NCI-H2196 treated with DMSO at 0.1 percent for 48 hours (cell line): ENCODE data around the gene NEU2.

Experiments used
- DNase-seq: peaks from one replicate; lab custom pipeline; 2025; ENCODE audit not compliant: unreplicated experiment; lab: John Stamatoyannopoulos, UW

NEU2 gene

GRCh38 chr2:233032551-233033320 lies at the start of gene NEU2:
Gene NEU2 (plus strand): TSS chr2:233032672. CDS start chr2:233032672, 0 bp downstream.
- no peak for DNase-seq

DNA sequence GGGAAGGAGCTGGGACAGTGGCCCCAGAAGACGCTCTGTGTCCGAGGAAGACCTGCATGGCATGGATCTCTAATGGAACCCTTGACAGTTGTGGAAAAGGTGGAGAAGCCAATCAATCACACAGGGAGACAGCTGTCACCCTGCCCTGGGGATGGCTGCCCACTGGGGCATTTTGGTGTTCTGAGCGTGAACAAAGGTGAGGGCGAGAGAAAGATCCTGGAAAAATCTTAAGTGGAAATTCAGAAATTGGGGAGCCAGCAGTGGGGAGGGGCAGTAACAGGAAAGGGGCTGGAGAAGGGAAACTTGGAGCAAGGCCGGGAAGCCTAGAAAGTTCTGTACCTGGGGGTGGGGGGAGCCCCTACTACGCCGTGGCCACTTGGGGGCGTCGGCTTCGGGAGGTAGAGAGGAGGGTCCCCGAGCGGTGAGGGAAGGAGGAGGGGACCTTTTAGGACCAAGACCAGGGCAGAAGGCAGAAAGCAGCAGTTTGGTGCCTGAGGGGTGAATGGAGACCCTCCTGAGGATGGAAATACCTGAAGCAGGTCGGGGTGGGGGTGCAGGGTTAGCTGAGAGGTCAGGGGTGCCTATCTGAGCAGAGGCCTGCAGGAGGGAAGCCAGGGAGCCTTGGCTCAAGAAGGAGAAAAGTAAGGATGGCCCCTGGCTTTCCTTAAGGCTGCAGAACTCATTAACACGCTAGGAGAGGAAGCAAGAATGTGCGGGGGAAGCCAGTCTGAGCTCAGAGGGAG lies 49.4 kb upstream of the NEU2 start:
- DNase-seq = no peak

DNA sequence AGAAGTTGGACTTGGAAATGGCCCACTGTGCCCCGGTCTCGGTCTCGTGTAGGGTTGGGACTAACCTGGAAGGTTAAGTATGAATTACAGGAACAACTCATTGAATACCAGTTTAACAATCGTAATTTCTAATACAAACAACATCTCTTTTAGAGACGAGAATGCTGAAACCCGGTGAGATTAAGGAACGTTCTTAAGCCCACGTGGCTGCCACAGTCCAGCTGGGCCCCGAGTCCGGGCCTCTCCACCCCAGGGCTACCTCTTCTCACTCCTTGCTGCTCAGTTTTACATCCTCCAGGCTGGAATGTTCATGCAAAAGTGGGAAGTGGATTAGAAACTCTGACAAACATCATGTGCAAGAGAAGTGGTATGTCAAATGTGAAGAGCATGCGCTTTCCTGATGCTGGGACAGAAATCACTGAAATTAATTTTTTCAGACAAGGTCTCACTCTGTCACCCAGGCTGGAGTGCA lies 48.8 kb upstream of the NEU2 start:
- DNase-seq = no peak

GRCh38 chr2:232984451-232985207 lies 47.8 kb upstream of the NEU2 start:
- DNase-seq = no peak

DNA sequence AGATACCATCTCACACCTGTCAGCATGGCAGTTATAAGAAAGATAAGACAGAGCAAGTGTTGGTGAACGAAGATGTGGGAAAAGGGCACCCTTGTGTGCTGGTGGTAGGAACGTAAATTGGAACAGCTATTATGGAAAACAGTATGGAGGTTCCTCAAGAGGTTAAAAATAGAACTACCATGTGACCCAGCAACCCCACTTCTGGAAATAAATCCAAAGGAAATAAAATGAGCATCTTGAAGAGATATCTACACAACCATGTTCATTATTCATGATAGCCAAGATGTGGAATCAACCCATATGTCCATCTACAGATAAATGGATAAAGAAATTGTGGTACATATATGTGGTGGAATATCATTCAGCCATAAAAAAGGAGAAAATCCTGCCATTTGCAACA lies 46.3 kb upstream of the NEU2 start:
- DNase-seq = no peak

DNA sequence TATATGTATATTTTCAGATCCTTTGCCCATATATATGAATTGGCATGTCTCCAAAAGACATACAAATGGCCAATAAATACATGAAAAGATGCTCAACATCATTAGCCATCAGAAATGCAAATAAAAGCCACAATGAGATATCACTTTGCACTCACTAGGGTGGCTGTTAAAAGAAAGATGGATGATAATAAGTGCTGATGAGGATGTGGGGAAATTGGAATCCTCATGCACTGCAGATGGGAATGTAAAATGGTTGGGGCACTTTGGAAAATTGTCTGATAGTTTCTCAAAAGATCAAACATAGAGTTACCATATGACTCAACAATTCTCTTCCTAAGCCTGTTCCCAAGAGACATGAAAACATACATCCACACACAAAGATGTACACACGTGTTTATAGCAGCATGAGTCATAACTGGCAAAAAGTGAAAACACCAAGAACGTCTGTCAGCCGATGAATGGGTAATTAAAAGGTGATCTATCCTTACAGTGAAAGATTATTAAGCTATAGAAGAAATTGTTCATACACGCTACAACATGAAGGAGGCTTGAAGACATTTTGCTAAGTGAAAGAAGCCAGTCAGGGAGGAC lies 39.1 kb upstream of the NEU2 start:
- DNase-seq = no peak

DNA sequence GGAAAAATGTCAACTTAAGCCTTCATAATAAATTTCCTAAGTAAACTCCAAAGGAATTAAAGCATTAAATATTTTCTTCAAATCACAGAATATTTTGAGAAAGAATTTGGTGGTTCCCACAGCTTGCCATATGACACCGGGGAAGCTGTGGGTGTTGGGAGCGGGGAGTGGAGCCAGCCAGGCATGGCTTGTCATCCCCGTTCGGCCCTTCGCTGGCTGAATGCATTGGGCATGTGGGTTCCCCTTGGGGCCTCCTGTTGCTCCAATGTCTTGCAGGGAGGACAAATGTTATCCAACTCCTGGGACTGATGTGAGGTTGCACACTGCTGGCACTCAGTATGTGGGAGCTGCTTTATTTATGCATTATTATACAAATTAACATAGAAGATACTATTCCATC lies 38.0 kb upstream of the NEU2 start:
- DNase-seq = no peak

DNA sequence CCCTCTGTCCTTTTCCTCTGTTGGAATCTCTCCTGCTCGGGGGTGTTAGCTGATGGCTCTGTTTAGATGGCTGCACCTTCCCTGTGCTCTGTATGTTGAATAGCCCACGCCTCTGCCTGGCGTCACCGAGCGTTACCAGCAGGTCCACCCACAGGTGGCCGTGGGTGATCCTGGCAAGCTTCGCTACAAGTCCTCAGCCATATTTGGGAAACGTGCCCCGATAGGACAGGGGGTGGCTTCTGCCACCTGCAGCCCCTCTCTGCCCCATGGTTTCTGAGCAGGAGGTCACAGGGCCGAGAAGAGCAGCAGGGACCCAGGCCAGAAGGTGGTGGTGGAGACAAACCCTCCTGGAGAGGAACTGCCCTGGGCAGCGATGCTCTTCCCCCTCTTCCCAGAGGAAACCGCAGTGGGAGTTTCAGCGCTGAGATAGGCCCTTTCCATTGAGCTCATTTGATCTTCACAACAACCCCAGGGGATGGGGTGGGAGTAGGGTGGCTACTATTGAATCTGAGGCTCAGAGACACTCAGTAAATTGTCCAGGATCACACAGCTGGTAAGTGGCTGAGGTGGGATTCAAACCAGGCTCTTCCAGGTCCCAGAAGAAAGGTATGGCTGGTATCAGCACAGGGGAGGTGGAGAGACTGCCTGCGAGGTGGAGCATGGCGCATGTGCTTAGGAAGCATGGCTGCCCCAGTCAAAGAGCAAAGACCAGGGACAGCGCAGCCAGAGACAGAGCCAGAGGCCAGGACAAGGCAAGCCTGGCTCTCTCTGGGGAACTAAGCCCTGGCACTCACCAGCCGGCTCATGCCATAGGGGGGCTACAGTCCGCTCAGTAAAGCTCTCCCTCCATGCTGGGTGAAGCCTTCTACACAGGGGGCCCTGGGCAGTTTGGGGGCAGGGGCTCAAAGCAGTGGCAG lies 34.5 kb upstream of the NEU2 start:
- DNase-seq = no peak

DNA sequence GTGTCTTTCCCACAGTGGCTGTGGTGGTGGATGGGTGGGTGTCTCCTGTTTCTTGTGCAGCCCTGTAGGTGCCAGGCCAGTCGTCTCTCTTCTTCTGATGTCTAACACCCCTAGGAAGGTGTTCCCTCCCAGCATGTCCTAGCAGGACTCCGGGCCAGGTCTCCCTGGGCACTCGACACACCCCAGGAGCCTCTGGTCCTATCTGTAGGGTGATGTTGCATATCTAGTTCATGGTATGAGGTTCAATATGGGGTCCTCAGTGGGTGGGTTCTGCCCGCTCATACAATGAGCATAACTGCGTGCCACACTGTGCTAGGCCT lies 33.8 kb upstream of the NEU2 start:
- DNase-seq = no peak

- no peak for DNase-seq
Observed at GRCh38 chr2:232999354-232999753, 33.1 kb upstream of the NEU2 start.

DNA sequence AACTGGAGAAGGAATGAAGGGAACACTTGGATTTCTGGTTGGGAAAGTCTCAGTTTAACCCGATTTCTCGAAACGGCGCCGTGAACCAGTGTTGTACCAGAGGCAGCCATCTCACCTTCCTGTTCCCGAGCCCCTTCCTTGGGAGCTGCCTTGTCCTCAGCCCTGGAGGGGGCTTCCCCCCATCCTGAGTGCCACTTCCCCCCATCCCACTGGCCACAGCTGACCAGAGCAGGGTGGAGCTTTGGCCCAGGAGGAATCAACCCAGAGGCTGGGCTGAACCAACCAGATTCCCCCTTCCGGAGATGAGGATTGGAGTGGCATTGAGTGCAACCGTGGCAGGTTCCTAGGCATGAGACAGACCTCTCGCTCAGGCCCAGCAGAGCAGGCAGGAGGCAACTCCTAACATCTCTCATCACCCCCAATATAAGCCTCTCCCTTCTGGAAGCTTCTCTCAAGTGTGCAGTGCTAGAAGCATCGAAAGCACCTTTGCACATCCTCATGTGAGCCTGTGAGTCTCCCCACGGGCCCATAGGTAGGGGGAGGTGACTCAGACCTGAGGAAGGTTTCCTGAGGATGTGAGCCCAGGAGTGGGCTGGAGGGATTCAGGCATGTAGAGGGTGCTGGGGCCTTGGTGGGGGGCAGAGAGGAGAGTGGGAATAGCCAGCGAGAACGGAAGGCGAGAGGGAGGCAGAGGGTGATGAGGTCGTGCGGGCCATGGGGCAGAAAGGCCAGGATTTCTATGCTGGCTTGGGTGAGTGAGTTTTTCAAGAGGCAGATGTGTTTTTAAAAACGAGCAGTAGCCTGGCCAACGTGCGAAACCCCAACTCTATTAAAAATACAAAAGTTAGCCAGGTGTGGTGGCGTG lies 31.4 kb upstream of the NEU2 start:
- no peak for DNase-seq

DNA sequence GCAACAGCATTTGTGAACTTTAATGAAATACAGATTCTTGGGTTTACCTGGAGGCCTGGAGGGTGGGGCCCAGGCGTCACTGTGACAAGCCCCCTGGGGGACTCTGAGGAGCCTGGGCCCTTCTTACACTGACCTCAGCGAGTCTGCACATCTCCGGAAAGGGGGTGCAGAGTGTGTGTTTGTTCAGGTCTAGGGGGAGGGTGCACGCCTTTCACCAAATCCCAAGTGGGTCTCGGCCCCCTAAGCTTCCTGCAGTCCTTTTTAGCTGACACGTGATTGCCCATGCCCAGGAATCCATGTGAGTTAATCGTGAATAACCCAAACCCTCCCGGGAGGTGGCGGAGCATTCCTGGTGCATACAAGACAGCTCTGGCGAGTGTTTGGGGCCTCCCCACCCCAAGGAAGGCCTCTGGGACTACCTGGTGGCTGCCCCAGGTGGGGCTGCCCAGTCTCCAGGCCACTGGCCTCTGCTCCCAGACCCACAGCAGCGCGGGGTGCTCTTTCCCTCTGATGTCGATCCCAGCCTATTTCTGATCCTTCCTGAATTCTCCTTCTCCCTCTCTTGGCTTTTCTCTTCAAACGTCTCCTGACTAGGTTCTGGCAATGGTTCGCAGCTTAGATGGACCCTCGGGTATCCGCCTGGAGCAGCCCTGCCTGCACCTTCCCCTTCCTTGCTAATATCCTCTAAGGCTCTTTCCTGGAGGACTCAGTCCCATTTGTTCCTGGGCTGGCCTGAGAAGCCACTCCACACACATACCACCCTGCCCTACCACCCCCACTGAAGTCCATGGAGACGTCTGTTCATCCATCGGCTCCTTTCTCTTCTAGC lies 29.4 kb upstream of the NEU2 start:
- no peak for DNase-seq

DNA sequence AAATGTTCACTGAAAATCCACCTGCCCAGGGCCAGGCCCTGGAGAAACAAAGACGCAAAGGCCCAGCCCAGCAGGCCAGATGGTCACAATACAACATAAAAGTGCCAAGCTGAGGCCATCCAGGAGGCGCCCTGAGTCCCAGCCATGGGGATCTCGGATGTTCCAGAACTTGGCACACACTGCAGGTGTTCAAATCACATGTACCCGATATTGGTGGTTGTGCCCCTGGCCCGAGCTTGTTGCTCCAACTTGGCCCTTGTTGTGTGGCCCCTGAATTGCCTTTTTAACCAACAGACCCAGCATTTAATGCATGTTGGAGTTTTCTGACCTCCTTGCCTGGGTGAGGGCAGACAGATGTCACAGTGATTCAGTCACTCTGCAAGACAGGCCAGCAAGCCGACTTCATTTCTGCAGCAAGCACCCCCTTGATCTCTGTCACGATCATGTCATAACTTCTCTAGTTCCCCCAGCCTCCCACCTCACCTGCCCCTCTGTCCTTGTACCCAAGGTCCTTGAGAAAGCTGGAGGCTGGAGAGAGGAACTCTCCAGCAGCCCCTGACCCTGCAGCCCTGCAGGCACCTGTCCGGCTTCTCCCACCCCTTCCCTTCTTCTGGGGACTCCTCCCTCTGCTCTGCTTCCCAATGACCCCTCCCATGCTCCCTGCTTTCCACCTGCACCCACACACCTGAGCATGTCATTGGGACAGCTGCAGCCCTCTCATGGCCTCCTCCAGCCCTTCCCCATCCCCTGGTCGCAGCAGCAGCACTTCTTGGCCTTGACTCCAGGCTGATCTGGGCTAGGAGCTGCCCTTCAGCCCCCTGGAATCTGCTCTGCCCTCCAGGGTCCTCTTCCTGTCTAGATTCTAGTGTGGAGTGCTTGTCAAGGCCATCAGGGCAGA lies 28.6 kb upstream of the NEU2 start:
- DNase-seq = no peak

DNA sequence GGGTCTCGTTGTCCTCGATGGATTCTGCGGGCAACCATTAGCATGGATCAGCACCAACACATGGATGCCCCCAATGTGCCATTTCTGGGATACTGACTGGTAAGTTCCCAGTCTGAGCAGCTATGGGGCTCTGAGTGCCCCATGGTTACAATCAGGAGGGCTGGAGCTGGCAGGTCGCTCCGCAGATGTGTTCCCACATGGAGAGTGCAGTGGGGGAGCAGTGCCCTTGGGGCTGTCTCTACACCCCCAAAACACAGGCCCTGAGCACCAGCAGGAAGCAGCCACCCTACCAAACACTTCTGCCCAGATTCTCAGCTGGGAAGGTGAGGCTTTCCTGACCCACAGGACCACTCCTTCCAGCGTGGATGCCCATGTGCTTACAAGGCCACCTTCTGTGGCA lies 27.4 kb upstream of the NEU2 start:
- DNase-seq = no peak

- no peak for DNase-seq
Observed at GRCh38 chr2:233006648-233007047, 25.8 kb upstream of the NEU2 start.

DNA sequence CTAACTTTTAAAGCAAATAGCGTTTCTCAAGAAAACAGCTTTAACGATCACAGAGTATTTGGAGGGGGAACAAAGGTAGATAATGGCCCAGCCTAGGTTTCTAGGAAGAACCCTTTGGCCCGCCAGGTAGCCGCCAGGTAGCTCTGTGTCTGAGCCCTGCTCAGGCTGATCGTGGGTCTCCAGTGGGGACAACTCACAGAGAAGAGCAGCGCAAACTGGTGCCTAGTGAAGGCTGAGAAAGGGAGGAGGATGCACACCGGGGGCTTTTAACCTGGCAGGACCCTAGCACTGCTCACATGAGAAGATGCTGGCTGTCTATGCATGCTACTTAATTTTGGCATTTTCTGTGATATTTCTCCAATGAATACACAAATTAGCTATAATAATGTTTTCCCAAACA lies 25.2 kb upstream of the NEU2 start:
- no peak for DNase-seq

DNA sequence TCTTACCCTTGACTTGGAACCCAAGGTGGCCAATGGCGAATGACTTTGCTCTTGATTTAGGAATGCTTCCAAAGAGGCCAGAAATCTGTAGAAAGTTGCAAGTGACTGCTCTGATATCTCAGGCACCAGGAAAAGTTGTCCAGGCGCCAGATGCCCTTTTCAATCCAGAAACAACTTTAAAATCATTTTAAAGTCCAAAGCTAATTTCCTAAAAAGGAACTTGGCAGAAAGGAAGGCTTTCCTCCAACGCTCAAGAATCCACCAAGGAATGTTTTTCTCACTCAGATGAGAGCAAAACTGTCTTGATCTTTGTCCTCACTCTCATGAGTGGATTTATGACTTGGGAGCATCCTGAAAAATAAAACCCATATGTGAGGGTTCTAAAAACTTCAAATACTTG lies 24.7 kb upstream of the NEU2 start:
- DNase-seq = no peak

- no peak for DNase-seq
Observed at GRCh38 chr2:233009661-233010060, 22.8 kb upstream of the NEU2 start.
